Progenitor cell of endocrine pancreas (in vitro differentiated cells): ENCODE measurements around the gene USP11. TPM values are rescaled to one million over a fixed set of nuclear protein-coding genes. Genes with fewer than 3 reads are reported as not detected.

Experiments
- DNase-seq: peaks from one replicate; pipeline ENCODE4 v3.0.0; 2021; ENCODE audit warnings: low spot score; ENCODE audit not compliant: unreplicated experiment
- H3K27ac Mint-ChIP-seq: 2 replicates; pipeline ENCODE4 v1.8.0; 2021; ENCODE audit warnings: mild to moderate bottlenecking, moderate library complexity, mixed read lengths
- H3K27me3 Mint-ChIP-seq: 2 replicates; pipeline ENCODE4 v1.8.0; 2021; ENCODE audit warnings: mixed read lengths
- H3K36me3 Mint-ChIP-seq: 2 replicates; pipeline ENCODE4 v1.8.0; 2022; ENCODE audit warnings: mixed read lengths; ENCODE audit not compliant: insufficient read depth
- H3K4me1 Mint-ChIP-seq: 2 replicates; pipeline ENCODE4 v1.8.0; 2021; ENCODE audit warnings: low read depth, mixed read lengths
- H3K4me3 Mint-ChIP-seq: 2 replicates; pipeline ENCODE4 v1.8.0; 2021; ENCODE audit warnings: low read depth, mild to moderate bottlenecking, moderate library complexity, mixed read lengths
- H3K9me3 Mint-ChIP-seq: 2 replicates; pipeline ENCODE4 v1.8.0; 2021; ENCODE audit warnings: low read depth, mixed read lengths
- CTCF ChIP-seq: fragments of 200-600 bp; sonication (generic); IDR thresholded peaks from one replicate; pipeline ENCODE4 v1.5.0; 2021; ENCODE audit warnings: antibody characterized with exemption, mild to moderate bottlenecking; ENCODE audit not compliant: unreplicated experiment
- total RNA-seq: library from RNA; stranded (reverse); gene quantifications from 2 replicates; pipeline ENCODE4 v1.2.1, GENCODE V29; 2021

Gene USP11
- total RNA-seq, 1 donor from 2014 or later = 267 TPM

GRCh38 chrX:47202877-47203276 lies 29.9 kb upstream of the USP11 start:
- no peak overlapping the region for H3K4me3 Mint-ChIP-seq
- H3K36me3 Mint-ChIP-seq = peaks cover 46% of the 10 kb centered on the region
- TF ChIP-seq CTCF = no peak
- no peaks in the 10 kb centered on the region for H3K27me3 Mint-ChIP-seq
- H3K9me3 Mint-ChIP-seq = no peaks in the 10 kb centered on the region
- H3K27ac Mint-ChIP-seq = no peak overlapping the region
- DNase-seq = no peak
- H3K4me1 Mint-ChIP-seq = peaks cover 9% of the 10 kb centered on the region

- TF ChIP-seq CTCF = no peak
- Mint-ChIP-seq H3K4me3 (no peak overlapping the region), H3K27ac (no peak overlapping the region), H3K27me3 (no peaks in the 10 kb centered on the region), H3K4me1 (no peaks in the 10 kb centered on the region), H3K36me3 (peaks cover 41% of the 10 kb centered on the region), H3K9me3 (no peaks in the 10 kb centered on the region)
- DNase-seq = no peak
These were observed 27.8 kb upstream of the USP11 start for GRCh38 chrX:47204970-47205369.

GRCh38 chrX:47206316-47206715 lies 26.5 kb upstream of the USP11 start:
- Mint-ChIP-seq H3K4me3 (no peak overlapping the region), H3K36me3 (peaks cover 41% of the 10 kb centered on the region), H3K4me1 (no peaks in the 10 kb centered on the region), H3K9me3 (no peaks in the 10 kb centered on the region), H3K27me3 (no peaks in the 10 kb centered on the region), H3K27ac (no peak overlapping the region)
- DNase-seq = no peak
- TF ChIP-seq CTCF = no peak

GRCh38 chrX:47208108-47208507 lies 24.7 kb upstream of the USP11 start:
- peaks cover 42% of the 10 kb centered on the region for H3K36me3 Mint-ChIP-seq
- TF ChIP-seq CTCF = no peak
- no peak overlapping the region for H3K4me3 Mint-ChIP-seq

GRCh38 chrX:47209508-47210238 lies 23.1 kb upstream of the USP11 start:
- Mint-ChIP-seq H3K9me3 (no peaks in the 10 kb centered on the region), H3K4me1 (peaks cover 2% of the 10 kb centered on the region)
- no peak for TF ChIP-seq CTCF

More at GRCh38 chrX:47208108-47208507, 24.7 kb upstream of the USP11 start:
- H3K27me3 Mint-ChIP-seq = no peaks in the 10 kb centered on the region
- DNase-seq = no peak
- no peaks in the 10 kb centered on the region for H3K4me1 Mint-ChIP-seq
- no peaks in the 10 kb centered on the region for H3K9me3 Mint-ChIP-seq
- H3K27ac Mint-ChIP-seq = peak overlapping the region; percentile 16

More at GRCh38 chrX:47209508-47210238, 23.1 kb upstream of the USP11 start:
- no peak overlapping the region for H3K27ac Mint-ChIP-seq
- H3K27me3 Mint-ChIP-seq = no peaks in the 10 kb centered on the region
- no peak overlapping the region for H3K4me3 Mint-ChIP-seq
- DNase-seq = no peak
- peaks cover 46% of the 10 kb centered on the region for H3K36me3 Mint-ChIP-seq
